Mesenchymal stem cell (in vitro differentiated cells and primary cell): ENCODE measurements around the gene PRKCD.

ENCODE experiments used
- DNase-seq: peaks from one replicate; pipeline ENCODE4 v3.0.0-alpha.2; 2013
- H2AFZ ChIP-seq: one replicate; pipeline ENCODE4 v1.6.1; 2013; ENCODE audit warnings: low read depth, mild to moderate bottlenecking, control low read depth, inconsistent platforms, low read length, moderate library complexity
- H2AK5ac ChIP-seq: 2 replicates; pipeline ENCODE4 v1.6.1; 2013; ENCODE audit warnings: low read length, moderate library complexity, mild to moderate bottlenecking, inconsistent platforms; ENCODE audit not compliant: severe bottlenecking
- H2BK120ac ChIP-seq: one replicate; pipeline ENCODE4 v1.6.1; 2013; ENCODE audit warnings: low read depth, mild to moderate bottlenecking, inconsistent platforms, low read length, moderate library complexity
- H2BK12ac ChIP-seq, 2 experiments: one replicate each; pipeline ENCODE4 v1.6.1; 2013; ENCODE audit warnings: inconsistent platforms in 2 of 2, low read length in 2 of 2, mild to moderate bottlenecking in 2 of 2, moderate library complexity in 2 of 2, control low read depth in 1 of 2
- H2BK15ac ChIP-seq: one replicate; pipeline ENCODE4 v1.6.1; 2013; ENCODE audit warnings: mild to moderate bottlenecking, low read depth, inconsistent platforms; ENCODE audit not compliant: poor library complexity, severe bottlenecking
- H2BK5ac ChIP-seq: 2 replicates; pipeline ENCODE4 v1.6.1; 2013; ENCODE audit warnings: low read depth, mild to moderate bottlenecking, low read length, control low read depth, inconsistent platforms; ENCODE audit not compliant: poor library complexity, severe bottlenecking
- H3K14ac ChIP-seq, 2 experiments: one replicate each; pipeline ENCODE4 v1.6.1; 2013; ENCODE audit warnings: inconsistent platforms in 2 of 2, low read length in 2 of 2, control low read depth in 1 of 2, mild to moderate bottlenecking in 1 of 2, moderate library complexity in 1 of 2
- H3K18ac ChIP-seq, 2 experiments: one replicate each; pipeline ENCODE4 v1.6.1; 2013; ENCODE audit warnings: inconsistent platforms in 2 of 2, low read length in 2 of 2, control low read depth in 1 of 2, low read depth in 1 of 2, mild to moderate bottlenecking in 1 of 2
- H3K23ac ChIP-seq, 2 experiments: one replicate each; pipeline ENCODE4 v1.6.1; 2013; ENCODE audit warnings: inconsistent platforms in 2 of 2, low read length in 2 of 2, mild to moderate bottlenecking in 2 of 2, moderate library complexity in 2 of 2, control low read depth in 1 of 2
- H3K27ac ChIP-seq: 2 replicates; pipeline ENCODE4 v1.5.1; 2013; ENCODE audit warnings: mild to moderate bottlenecking, moderate library complexity, low read length, control low read depth, inconsistent platforms; ENCODE audit not compliant: poor library complexity, severe bottlenecking
- H3K27me3 ChIP-seq, 2 experiments: 2 replicates each; pipeline versions ENCODE4 v1.6.1 to v1.7.0; 2013; ENCODE audit warnings: low read length in 2 of 2, mild to moderate bottlenecking in 2 of 2, moderate library complexity in 2 of 2, control low read depth in 1 of 2, inconsistent platforms in 1 of 2; ENCODE audit not compliant: control insufficient read depth in 1 of 2, insufficient read depth in 1 of 2
- H3K36me3 ChIP-seq, 2 experiments: 2 replicates each; pipeline versions ENCODE4 v1.6.1 to v1.7.0; 2013; ENCODE audit warnings: low read length in 2 of 2, control low read depth in 1 of 2, inconsistent platforms in 1 of 2, low read depth in 1 of 2, mild to moderate bottlenecking in 1 of 2; ENCODE audit not compliant: insufficient read depth in 2 of 2, control insufficient read depth in 1 of 2
- H3K4ac ChIP-seq, 2 experiments: one replicate each; pipeline ENCODE4 v1.6.1; 2013; ENCODE audit warnings: inconsistent platforms in 2 of 2, low read length in 2 of 2, mild to moderate bottlenecking in 2 of 2, moderate library complexity in 2 of 2, control low read depth in 1 of 2, low read depth in 1 of 2
- H3K4me1 ChIP-seq: 2 replicates; pipeline ENCODE4 v1.6.1; 2013; ENCODE audit warnings: low read depth, low read length, control low read depth; ENCODE audit not compliant: control insufficient read depth, insufficient read depth
- H3K4me2 ChIP-seq: 2 replicates; pipeline ENCODE4 v1.6.1; 2013; ENCODE audit warnings: low read length, mild to moderate bottlenecking, inconsistent platforms; ENCODE audit not compliant: poor library complexity, severe bottlenecking
- H3K4me3 ChIP-seq, 2 experiments: 2 replicates each; pipeline versions ENCODE4 v1.5.1 to v1.7.0; 2013; ENCODE audit warnings: low read length in 2 of 2, mild to moderate bottlenecking in 2 of 2, control low read depth in 1 of 2, low read depth in 1 of 2; ENCODE audit not compliant: insufficient read depth in 1 of 2
- H3K79me1 ChIP-seq: replicated peaks from 2 replicates; pipeline ENCODE4 v1.6.1; 2013; ENCODE audit warnings: mild to moderate bottlenecking, control low read depth, low read length, inconsistent platforms; ENCODE audit not compliant: poor library complexity, severe bottlenecking
- H3K9ac ChIP-seq: 2 replicates; pipeline ENCODE4 v1.7.0; 2013; ENCODE audit warnings: mild to moderate bottlenecking, low read length, moderate library complexity
- H3K9me3 ChIP-seq: 2 replicates; pipeline ENCODE4 v1.7.0; 2013; ENCODE audit warnings: mild to moderate bottlenecking, low read length; ENCODE audit not compliant: control insufficient read depth
- H4K8ac ChIP-seq: one replicate; pipeline ENCODE4 v1.6.1; 2013; ENCODE audit warnings: inconsistent platforms, mild to moderate bottlenecking, low read length, moderate library complexity
- H4K91ac ChIP-seq: one replicate; pipeline ENCODE4 v1.6.1; 2013; ENCODE audit warnings: mild to moderate bottlenecking, low read length, inconsistent platforms
- WGBS: methylation state at CpG from one replicate; pipeline ENCODE4 v1.1.7; 2013; ENCODE audit warnings: mixed read lengths; 5-methylcytosine and 5-hydroxymethylcytosine counted together

Gene PRKCD

GRCh38 chr3:53234130-53234840 lies 73.3 kb downstream of the PRKCD start:
- peaks cover 50% of the 10 kb centered on the region for H3K4me1 ChIP-seq
- peak overlapping the region; percentile 33 for H2AK5ac ChIP-seq
- peaks cover 79 to 91% of the 10 kb centered on the region in 2 experiments for H3K36me3 ChIP-seq
- no peak overlapping the region for H3K4me2 ChIP-seq
- no peaks in the 10 kb centered on the region for H3K27me3 ChIP-seq
- peak overlapping the region; percentile 2 for H4K91ac ChIP-seq
- H2BK12ac ChIP-seq = peak overlapping the region in 1 of 2 experiments; percentile 22
- peak overlapping the region; percentile 48 for H3K9ac ChIP-seq
- H2BK120ac ChIP-seq = no peak overlapping the region
- H2AFZ ChIP-seq = no peak overlapping the region
- DNase-seq = no peak
- peak overlapping the region; percentile 18 for H3K27ac ChIP-seq
- no peaks in the 10 kb centered on the region for H3K9me3 ChIP-seq
- no peak overlapping the region for H3K14ac ChIP-seq
- peaks cover 45% of the 10 kb centered on the region for H3K79me1 ChIP-seq
- H2BK5ac ChIP-seq = no peak overlapping the region
- H3K4me3 ChIP-seq = no peak overlapping the region
- no peak overlapping the region for H3K23ac ChIP-seq
- 92% methylated on average over 15 of the region's 15 CpGs for WGBS
- H3K18ac ChIP-seq = peak overlapping the region in 1 of 2 experiments; percentile 48
- no peak overlapping the region for H2BK15ac ChIP-seq
- peak overlapping the region; percentile 45 for H4K8ac ChIP-seq
- H3K4ac ChIP-seq = no peak overlapping the region

DNA sequence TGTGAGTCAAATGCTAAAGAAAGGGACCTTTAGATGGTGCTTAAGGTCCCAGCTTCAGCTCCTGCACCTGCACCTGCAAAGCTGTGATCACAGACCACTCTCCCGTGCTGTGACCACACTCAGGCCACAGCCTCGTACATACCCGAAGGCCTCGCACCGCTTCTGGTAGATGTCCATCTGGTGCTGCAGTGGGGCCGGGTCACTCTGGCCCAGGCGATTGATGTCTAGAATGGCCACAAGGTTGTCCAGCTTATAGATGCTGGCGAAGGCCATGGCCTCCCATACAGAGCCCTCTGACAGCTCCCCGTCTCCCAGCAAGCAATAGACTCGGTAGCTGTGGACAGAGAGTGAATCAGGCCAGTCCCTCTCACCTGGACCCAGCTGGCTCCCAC lies 73.8 kb downstream of the PRKCD start:
- H3K4me3 ChIP-seq = no peak overlapping the region
- WGBS = 97% methylated on average over 10 of the region's 10 CpGs

GRCh38 chr3:53235545-53235944 lies 74.5 kb downstream of the PRKCD start:
- no peaks in the 10 kb centered on the region for H3K27me3 ChIP-seq
- peak overlapping the region in 1 of 2 experiments; percentile 55 for H3K14ac ChIP-seq
- peaks cover 33% of the 10 kb centered on the region for H3K79me1 ChIP-seq
- peak overlapping the region; percentile 35 to 45 for H2BK12ac ChIP-seq
- H4K8ac ChIP-seq = peak overlapping the region; percentile 50
- H3K36me3 ChIP-seq = peaks cover 79 to 91% of the 10 kb centered on the region in 2 experiments
- H3K4me2 ChIP-seq = no peak overlapping the region
- H3K4ac ChIP-seq = peak overlapping the region; percentile 15 to 48
- H2AFZ ChIP-seq = no peak overlapping the region
- no peak overlapping the region for H2BK5ac ChIP-seq
- H2BK15ac ChIP-seq = no peak overlapping the region
- H3K18ac ChIP-seq = peak overlapping the region; percentile 41 to 94
- H2BK120ac ChIP-seq = peak overlapping the region; percentile 46
- peak overlapping the region; percentile 81 for H3K9ac ChIP-seq
- H3K4me1 ChIP-seq = peaks cover 59% of the 10 kb centered on the region
- H4K91ac ChIP-seq = peak overlapping the region; percentile 93
- H3K4me3 ChIP-seq = no peak overlapping the region
- DNase-seq = no peak
- H3K23ac ChIP-seq = no peak overlapping the region
- H3K27ac ChIP-seq = peak overlapping the region; percentile 79
- 63% methylated on average over 4 of the region's 6 CpGs for WGBS
- H2AK5ac ChIP-seq = peak overlapping the region; percentile 66
- no peaks in the 10 kb centered on the region for H3K9me3 ChIP-seq

More for the DNA sequence above, 73.8 kb downstream of the PRKCD start:
- Histone ChIP-seq H2BK15ac (no peak overlapping the region), H4K91ac (no peak overlapping the region), H2AFZ (no peak overlapping the region), H2BK5ac (no peak overlapping the region), H3K9me3 (no peaks in the 10 kb centered on the region), H3K9ac (no peak overlapping the region), H3K27me3 (no peaks in the 10 kb centered on the region), H3K4ac (no peak overlapping the region), H3K4me1 (peaks cover 54% of the 10 kb centered on the region), H2BK120ac (no peak overlapping the region), H3K23ac (no peak overlapping the region), H3K27ac (no peak overlapping the region), H3K36me3 (peaks cover 79 to 91% of the 10 kb centered on the region in 2 experiments), H3K18ac (peak overlapping the region in 1 of 2 experiments; percentile 18), H3K14ac (no peak overlapping the region), H3K4me2 (no peak overlapping the region), H3K79me1 (peaks cover 40% of the 10 kb centered on the region), H2AK5ac (peak overlapping the region; percentile 3), H4K8ac (no peak overlapping the region), H2BK12ac (peak overlapping the region in 1 of 2 experiments; percentile 45)
- DNase-seq = no peak

DNA sequence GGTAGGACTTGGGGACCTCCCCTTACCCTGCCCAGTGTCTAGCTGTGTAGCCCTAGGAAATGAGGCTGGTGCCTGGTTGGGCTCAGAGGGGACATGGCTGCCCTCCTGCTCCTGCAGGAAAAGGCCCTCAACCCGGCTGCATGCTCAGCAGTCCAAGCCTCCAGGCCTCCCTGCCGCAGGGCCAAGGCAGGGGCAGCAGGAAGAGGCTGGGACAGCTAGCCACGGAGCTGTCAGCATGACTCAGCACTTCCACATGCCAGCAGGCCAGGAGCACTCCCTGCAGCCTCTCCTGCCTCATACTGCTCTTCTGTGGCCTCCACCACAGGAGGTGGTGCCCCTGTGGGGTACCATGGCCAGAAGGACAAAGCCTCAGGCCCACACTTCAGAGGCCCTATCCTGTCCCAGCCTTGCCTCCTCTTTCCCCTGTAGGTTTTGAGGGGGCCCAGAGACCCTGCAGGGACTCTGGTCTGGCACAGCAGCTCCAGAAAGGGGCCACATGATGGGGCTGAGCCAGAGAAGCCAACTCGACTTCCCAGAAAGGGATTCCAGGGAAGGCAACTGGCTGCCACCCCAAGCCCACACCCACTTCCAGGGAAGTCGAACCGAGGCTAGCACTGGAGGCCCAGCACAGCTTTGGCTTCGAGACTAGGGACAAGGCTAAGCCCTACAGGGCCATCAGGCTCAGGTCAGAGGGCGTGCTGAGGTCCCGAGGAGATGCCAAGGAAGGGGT lies 75.3 kb downstream of the PRKCD start:
- peak overlapping the region; percentile 3 for H2BK5ac ChIP-seq

More for the DNA sequence above, 75.3 kb downstream of the PRKCD start:
- peak overlapping the region; percentile 93 for H4K91ac ChIP-seq
- H3K36me3 ChIP-seq = peaks cover 79 to 91% of the 10 kb centered on the region in 2 experiments
- no peak overlapping the region for H2BK15ac ChIP-seq
- peak overlapping the region; percentile 66 for H2AK5ac ChIP-seq
- H2AFZ ChIP-seq = no peak overlapping the region
- peaks cover 67% of the 10 kb centered on the region for H3K4me1 ChIP-seq
- H3K9me3 ChIP-seq = no peaks in the 10 kb centered on the region
- peak overlapping the region; percentile 79 for H3K27ac ChIP-seq
- peak overlapping the region in 1 of 2 experiments; percentile 55 for H3K14ac ChIP-seq
- peak overlapping the region; percentile 49 to 94 for H3K18ac ChIP-seq
- peak overlapping the region; percentile 81 for H3K9ac ChIP-seq
- H2BK12ac ChIP-seq = peak overlapping the region; percentile 12 to 88
- H3K79me1 ChIP-seq = peaks cover 26% of the 10 kb centered on the region
- peak overlapping the region; percentile 58 for H2BK120ac ChIP-seq
- peak; percentile 91 for DNase-seq
- H3K4me2 ChIP-seq = no peak overlapping the region
- H4K8ac ChIP-seq = peak overlapping the region; percentile 50
- H3K4me3 ChIP-seq = peak overlapping the region in 1 of 2 experiments; percentile 1
- H3K23ac ChIP-seq = no peak overlapping the region
- WGBS = 56% methylated on average over 9 of the region's 9 CpGs
- H3K27me3 ChIP-seq = no peaks in the 10 kb centered on the region
- peak overlapping the region; percentile 9 to 15 for H3K4ac ChIP-seq
